ENCODE data around the gene SLCO4A1.

The SLCO4A1 gene

DNA sequence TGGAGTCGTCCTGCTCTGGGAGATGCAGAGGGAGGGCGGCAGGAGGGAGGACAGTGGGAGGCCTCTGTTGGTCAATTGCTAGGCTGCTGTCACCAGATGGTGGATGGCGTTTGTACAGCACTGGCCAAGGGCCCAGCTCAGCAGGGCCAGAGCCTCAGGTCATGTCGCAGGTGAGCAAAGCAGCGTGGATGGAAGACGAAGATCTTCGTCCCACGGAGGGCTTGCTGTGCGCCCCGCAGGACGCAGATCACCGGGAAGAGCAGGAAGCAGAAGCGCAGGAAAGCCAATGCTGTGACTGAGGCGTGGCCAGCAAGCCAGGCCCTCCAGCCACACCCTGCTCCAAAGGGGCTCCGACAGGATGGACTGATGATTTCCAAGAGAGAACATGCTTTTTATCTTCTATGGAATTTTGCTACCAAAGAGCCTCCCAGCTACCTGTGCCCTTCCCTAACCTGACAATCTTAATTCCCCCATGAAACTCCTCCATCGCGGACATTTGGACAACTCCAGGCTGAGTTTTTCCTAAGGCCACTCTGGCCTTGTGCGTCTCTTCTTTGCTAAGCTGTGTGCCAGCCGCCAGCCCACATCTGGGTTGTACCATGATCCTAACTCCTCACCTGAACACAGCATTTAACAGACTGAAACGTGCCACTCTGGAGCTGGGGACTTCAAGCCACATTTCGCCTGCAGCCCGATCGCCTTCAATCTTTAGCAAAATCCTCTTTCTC is 3.5 kb upstream of the SLCO4A1 start:
- DNase-seq, result no peak

DNA sequence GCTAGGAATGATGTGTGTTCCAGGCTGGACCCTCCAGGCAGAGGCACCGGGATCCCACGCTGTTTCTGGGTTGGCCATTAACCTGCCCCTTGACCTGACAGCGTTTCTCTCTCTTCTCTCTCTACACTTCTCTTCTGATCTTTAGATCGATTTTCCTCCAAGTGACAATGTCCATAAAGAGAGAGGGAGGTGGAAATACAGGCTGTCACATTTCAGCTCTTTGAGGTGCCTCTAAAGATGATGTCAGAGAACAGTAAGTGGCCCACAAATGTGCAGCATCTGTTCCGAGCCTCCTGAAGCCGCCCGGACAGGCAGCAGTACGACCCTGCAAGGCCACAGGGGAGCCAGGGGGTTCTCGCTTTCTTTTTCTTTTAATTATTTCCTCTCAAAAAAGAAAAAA is 2.5 kb upstream of the SLCO4A1 start:
- DNase-seq, result no peak

DNA sequence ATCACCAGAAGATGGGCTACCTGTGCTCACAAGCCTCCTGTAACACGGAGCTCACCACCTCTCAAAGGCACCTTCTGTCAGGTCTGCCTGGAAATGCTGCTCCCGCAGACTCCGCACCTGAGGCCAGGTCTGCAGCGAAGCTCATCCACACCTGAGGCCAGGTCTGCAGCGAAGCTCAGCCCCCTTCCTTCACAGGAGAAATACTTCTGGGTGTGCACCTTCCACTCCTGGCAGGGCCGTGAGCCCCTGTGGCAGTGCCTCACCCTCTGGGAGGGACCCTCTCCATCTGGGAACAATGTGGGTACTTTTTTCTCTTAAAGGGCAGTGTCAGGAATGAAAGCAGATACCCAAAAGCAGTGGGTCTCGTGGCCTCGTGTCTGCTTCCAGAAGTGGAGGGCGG is 1.4 kb upstream of the SLCO4A1 start:
- DNase-seq, result no peak

DNA sequence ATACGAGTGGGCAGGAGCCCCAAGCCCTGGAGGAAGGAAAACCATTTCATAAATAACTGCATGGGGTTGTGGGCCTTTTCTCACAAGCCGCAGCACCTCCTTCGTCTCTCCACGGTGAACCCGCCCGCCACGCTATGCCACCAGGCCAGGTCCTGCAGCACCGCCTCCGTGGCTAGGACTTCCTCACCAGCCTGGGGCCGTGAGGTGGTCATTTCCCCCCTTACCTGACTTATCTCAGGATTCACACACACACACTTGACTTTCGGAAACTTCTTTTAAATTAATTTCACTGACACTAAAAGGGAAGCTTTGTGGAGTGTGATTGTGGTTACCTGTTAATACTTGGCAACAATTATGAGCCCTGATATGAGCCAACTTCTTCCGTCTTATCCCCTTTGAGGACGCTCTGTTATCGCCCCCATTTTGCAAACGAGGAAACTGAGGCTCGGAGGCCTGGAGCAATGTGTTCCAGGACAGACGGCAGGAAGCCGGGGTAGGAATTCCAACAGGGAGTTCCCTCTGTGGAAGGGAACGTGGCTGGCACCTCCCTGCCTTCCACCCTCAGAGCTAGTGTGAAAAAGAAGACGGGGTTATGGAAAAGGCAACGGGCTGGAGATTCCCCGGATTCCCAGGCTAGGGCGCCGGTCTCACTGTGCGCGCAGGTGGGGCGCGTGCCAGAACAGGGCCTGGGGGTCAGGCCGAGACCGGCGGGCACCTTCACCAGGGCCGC is 817 bp upstream of the SLCO4A1 start:
- no peak for DNase-seq

DNA sequence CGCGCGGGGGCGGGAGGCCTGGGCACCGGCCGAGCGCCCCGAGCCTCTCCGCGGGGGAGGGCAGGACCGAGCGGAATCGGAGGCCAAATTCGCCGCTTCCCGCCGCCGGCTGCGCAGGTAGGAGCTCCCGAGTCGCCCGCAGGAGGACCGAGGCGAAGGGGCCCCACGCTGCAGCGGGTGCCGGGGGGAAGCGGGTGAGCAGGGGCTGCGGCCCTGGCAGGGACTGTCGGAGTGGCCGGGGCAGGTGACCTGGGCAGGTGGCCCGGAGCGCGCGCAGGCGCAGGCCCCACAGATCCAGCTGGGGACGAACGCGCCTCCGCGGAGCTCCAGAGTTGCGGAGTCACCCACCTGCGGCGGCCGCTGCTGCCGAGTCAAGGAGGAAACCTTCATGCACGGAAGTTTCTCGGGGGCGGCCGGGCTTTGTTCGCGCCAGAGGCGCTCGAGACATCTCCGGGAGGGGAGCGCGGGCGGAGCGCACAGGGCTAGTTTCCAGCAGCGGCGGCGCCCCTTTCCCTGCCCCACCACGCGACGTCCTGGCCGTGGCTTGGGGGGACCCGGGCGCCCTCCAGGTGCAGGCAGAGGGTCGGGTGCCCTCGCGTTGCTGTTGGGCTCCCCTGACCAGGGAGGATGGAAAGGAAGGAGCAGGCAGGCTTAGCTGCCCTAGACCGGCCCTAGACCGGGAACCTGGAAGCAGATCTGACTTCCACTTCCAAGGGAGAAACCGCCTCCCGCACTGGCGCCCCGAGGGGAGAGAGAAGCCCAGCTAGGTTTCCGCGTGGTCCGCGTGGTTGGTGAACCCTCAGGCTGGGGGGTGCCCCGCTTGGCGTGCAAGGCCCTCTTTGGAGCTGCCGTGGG is 590 bp downstream of the SLCO4A1 start:
- peak; percentile 42 for DNase-seq

DNA sequence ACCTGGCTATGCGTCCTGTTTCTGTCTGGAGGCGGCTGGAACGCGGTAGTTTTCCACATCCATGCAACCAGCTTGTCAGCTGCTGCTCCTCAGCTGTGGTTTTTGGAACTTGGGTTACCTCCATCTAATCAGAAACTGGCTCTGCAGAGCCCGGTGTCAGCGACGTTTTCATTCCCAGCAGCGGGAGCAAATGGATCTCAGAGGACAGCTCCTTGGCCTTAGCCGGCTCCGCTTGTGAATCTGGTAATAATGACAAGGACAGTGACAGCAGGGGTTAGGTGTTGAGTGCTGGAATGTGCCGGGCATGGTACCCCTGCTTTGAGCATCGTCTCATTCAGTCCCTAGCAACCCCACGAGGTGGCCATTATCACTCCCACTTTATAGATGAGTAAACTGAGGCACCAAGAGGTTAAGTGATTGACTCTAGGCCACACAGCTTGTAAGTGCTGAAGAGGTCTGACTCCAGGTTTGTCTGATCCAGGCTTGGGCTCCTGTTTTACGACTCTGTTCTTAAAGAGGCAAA is 1.3 kb downstream of the SLCO4A1 start:
- no peak for DNase-seq

DNA sequence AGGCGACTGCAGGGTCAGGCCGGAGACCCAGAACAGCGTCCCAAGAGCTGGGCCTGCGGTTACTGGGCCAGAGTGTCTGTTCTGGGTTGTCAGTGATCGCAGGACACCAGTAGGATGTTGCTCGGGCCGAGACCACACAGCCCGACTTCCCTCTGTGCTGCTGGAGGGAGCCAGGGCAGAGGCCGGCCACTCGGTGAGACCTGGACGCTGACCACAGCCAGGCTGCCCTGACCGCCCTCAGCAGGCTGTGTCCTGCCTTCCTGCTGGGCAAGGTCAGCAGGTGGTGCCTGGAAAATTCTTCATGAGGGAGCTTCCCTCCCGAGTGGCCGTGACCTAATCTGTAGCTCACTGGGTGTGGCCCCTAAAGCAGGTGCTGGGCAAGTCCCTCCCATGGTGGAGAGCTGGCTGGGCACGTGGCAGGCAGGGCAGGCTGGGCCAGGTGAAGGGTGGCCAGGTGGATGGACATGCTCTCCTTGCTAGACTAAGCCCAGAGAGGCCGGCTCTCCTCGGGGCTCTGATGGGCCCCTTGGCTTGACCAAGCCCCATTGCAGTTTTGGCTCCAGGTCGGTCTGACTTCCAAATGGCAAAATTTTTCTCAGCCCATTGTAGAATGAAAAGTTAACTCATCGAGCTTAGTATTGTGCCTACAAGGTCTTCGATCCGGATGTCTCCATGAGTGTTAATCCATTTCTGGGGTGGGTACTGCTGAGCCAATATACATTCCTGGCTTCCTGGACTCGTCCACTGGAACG is 1.9 kb downstream of the SLCO4A1 start:
- DNase-seq, result no peak

DNA sequence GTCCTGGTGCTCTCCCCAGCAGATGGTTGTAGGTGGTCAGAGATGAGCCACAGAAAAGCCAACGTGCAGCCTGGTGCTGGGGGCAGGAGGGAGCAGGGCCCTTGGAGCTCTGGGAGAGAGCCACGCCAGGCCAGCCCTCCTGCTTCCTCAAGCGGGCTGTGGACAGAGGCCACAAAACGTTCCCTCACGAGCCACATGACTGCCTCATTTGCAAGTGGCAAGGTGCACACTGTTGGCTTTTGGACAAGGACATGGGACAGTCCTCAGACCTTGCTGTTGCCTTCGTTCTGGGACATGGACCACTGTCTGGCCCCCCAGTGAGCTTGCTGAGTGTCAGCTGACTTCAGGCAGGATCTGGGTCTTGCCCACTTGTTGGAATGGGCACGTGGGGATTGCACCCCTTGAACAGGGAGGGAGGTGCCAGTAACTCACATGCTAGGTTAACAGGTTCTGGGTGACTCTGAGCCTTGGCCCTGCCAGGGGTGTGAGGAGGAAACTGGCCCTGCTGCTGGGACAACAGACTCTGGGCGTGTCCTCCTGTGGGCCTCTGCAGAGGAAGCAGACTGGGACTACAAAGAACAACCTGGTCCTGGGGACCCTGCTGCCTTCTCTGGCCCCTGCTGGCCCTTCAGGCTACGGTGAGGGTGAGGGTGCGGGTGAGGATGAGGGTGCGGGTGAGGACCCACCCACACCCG is 2.6 kb downstream of the SLCO4A1 start:
- no peak for DNase-seq

DNA sequence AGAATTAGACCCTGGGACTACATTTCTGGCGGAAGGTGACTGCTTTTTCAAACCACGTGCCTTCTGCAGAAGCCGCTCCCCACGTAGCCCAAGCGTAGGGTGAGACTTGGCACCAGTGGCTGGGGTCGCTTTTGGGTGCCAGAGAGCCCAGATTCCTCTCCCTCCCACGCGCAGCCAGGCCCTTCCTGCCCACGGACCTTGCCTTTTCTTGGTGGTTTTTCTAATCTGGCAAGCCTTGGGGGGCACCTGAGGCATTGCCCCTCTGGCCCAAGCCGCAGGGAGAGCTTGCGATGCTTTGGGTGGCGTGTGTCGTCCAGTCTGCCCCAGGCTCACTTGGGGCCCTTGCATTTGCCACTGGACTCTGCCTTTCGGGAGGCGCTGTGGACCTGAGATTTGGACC is 3.3 kb downstream of the SLCO4A1 start:
- DNase-seq, result no peak

DNA sequence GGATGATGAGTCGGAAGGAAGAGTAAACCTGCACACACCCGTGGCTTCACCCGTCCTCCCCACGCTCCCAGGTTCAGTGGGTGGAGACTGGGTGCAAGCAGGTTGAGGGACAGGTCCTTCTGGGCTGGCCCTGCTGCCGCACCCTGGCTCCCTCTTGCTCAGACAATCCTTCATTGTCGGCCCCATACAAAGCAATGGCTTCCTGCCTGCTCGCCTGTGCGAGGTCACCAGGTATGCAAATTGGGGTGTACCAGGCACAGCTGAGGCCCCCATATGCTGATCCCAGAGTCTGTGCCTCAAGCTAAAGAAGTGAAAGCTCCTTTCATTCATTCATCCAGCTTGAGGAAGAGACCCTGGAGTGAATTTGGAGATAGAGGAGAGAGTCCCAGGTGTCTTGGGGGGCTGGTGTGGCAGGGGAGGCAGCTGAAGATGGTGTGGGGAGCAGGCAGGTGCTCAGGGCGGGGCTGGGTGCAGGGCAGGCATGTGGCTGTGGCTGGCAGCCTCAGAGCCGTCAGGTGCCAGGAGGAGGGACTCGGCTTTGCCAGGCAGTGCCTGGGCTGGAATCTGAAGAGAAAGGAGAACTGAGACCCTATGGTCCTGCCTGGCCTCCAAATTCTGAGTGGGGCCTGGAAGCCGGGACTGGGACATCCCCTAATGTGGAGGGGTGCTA is 4.7 kb downstream of the SLCO4A1 start:
- DNase-seq, result no peak

DNA sequence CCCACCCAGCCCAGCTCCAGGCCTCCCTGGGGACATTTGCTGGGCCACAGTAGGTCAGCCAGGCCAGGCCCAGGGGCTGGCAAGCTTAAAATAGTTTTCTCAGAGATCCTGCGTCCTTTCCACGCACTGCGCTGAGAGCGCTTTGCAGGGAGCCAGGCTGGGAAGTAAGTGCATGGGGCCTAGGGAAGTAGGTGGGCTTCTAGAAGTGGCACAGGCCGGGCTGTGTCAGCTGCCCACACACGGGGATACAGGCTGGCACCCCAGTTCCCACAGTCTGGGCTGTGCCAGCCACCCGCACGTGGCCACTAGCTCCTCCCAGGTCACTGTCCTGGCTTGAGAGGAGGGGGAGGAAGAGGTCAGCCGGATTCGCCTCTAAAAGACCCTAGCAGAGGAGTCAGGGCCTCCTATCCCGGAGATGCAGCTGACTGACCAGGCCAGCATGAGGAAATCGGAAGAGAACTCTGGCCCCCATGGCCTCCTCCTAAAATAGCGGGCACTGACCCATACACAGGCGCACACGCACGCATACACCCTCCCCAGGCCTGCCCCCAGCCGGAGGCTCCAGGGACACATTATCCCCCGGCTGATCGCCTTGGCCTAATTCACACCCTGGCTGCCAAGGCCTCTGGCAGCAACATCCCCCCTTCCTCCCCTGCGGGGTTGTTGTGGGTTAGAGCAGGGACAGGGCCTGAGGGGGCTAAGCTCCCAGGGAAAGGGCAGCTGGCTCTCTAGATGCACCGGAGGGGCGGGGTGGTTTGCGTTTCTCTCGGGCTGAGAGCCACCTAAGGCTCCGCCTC is 5.4 kb downstream of the SLCO4A1 start:
- no peak for DNase-seq

DNA sequence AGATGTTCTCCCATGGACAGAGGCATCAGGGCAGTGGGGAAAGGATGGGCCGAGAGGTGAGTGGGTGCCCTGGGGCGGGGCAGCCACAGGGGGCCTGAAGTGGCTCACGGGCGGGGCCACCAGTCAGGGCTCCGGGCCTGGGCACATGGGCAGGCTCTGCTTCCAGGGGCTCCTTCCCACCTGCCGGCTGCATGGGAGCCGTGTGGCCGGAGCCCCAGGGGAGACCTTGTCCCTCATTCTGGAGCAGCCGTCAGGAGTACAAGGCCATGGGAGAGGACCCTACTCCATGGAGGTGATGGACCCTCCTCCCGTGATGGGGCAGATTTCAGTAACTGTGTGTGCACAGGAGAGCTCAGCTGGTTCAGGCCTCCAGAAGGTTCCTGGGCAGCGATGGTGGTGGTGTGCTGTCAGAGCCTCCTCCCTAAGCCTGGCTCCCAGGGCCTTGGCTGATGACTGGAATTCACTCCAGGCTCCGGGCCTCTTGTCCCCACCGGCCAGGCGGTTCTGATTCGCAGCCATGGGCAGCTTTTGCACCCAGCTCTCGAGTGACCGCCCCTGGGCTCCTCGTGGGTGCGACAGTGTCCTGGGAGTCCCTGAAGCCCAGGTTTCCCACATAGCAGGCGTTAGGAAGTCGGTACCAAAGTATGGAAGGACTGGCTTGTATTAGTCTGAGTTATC is 6.2 kb downstream of the SLCO4A1 start:
- DNase-seq, result no peak

DNA sequence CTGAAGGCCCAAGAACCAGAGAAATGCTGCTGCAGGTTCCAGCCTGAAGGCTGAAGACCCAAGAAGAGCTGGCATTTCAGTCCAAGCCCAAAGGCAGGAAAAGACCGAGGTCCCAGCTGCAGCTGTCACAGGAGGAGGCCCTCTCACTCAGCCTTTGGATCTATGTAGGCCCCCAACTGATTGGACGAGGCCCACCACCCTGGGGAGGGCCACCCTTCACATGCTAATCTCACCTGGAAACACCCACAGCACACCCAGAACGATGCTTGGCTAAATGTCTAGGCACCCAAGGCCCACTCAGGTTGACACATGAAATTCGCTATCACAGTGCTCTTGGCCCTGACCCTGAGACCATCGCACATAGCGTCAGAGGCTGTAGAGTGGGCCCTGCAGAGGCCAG is 6.8 kb downstream of the SLCO4A1 start:
- DNase-seq, result no peak

DNA sequence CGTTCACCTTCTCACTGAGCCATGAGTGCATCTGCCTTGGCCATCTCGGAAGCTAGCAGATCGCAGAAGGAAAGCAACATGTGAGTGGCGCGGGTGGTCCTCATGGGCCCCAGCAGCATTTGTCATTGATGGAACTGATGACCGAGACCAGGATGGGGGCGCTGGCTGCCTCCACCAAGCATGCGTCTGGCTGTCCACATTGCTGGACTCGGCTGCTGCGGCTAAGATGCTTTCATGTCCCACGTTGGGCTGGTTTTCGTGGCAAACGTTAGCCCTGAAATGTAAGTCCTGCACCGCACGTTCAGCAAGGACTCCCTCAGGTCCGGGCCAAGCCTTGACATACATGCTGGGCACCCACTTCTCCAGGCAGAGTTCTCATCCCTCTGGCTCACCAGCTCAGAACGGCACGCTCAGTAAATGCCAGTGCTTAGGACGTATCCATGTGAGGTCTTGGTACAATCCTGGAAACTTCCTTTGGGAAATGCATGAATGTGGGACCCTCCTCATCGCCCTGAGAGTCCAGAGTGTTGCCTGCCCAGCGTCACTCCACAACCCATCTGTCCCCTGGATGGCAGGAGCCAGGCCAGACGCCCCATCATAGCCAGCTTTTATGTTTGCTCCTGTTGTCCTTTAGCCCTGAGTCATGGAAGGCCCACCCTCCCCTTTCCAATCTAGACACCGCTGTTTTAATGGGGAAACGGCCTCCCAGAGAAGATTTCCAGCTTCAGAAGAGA is 8.4 kb downstream of the SLCO4A1 start:
- DNase-seq, result no peak

DNA sequence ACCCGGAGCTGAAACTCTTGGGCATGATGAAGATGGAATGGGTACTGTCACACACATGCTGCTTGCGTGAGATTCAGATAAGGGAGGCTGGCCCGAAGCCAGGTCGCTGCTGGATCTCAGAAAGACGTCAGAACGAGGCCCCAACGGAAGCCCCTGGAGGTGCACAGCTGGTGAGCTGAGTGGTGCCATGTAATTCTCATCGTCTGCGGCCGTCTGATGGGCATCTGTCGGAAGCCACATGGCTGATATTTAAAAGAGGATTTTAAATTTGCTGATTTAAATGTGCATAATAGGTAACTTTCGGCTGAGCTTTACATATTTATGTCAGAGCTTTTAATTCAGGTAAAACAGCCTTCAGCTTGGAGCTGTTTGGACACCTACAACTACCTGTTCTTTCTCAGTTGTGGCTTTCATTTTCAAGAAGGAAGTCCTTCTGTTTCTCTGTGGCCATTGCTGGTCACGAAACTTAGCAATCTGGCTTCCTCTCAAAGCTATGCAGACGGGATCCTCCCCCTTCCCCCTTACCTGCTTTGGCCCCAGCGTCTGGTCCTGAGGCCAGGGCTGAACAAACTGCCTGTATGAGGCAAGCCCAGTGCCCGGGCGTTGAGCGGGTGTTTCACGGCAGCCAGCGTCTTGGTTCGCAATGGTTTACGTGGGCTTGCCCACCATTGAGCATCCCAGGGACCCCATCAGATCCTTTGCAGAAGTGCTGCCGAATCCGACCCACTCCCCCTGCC is 9.2 kb downstream of the SLCO4A1 start:
- DNase-seq, result peak; percentile 76

DNA sequence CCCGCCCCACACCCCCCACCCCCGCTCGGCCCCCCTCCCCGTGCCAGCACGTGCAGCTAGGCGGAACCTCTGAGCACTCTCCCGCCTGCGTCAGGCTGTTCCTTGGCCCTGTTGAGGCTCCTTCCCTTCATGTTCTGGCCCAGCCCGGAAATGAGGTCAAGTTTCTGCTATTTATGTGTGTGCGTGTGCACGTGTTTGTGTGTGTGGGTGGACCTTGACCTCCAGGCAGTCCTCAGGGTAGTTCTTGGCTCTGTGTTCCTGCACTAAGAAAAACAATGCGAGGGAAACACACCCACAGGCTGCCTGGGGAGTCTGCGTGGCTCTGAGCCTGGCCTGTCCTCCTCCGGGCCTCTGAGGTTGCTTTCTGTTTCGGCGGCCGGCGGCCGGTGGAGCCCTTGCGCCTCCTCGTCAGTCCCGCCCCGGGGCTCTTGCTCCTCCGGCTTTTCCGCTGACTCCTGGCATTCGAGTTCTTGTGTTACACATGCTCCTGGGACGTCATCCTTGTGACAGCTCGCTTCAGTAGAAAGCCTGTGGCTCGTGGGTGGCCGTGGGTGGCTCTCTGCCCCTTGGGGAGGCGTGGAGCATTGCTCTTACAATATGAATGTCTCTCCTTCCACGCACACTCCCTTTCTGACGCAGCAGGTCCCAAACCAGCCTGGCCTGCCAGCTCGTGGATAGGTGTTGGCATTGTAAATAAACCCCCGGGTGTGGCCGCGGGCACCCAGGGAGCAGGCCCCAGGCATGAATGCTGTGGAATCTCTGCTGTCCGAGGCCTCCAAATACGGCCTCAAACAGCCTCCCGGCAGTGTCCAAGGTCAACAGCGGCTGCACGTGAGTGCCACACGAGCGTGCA is 10.0 kb downstream of the SLCO4A1 start:
- peak; percentile 75 for DNase-seq

DNA sequence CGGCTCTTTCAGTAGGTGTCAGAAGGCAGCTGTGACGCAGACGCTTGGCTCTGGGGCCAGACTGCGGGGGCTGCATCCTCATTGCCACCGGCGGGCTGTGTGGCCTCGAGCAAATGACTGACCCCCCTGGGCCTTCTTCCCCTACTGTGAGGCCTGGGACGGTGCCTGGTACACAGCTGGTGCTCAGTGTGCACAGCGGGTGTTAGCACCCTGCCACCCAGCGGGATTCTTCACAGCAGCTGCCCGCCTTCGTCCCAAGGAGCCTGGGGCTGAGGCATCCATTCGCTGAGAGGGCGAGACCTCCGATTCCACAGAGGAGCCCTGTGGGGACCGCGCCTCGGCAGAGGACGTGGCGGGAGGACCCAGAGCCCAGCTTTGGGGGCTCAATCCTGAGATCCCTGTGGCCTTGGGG is 10.6 kb downstream of the SLCO4A1 start:
- no peak for DNase-seq

DNA sequence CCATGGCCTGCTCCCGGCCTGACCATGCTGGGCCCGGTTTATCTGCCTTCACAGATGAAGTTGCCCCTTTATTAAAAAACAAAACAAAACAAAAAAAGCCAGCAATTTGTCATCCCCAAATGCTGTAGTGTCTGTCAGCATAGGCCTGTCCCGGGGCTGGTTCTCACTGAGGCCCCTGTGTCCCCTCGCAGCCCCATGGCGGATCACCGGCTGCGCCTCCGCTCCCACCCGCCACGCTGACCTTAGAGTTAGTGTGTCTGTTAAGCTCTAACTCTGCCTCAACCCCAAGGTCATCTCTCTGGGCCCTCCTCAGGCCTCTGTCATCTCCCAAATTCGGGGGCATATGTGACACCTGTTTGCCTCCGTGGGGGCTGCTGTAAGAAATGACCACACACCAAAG is 11.1 kb downstream of the SLCO4A1 start:
- DNase-seq, result no peak

Measured in CD4-positive, alpha-beta T cell treated with Interleukin-12 subunit alpha and Interleukin-12 subunit beta, for 1 hour (primary cell).